T-cell (primary cell): ENCODE results near the gene LMX1B. TPM values are rescaled to one million over a fixed set of nuclear protein-coding genes. Genes with fewer than 3 reads are reported as not detected.
"Not testable (repeated sequence)": the region's sequence is repeated elsewhere in the genome, so short reads cannot be mapped to it uniquely, and the experiment has no call there.

Source experiments
- ATAC-seq, 4 experiments: fragments of 200-7000 bp in 3 of 4; fragments of 150-1000 bp in 1 of 4; cut with Tn5 transposase; replicated peaks in 1 of 4; 1 replicate in 3 of 4; 2 replicates in 1 of 4; pipeline ENCODE4 v1.10.0; 2021; ENCODE audit warnings: moderate library complexity in 3 of 4, mild to moderate bottlenecking in 2 of 4, moderate number of reproducible peaks in 1 of 4
- CTCF ChIA-PET, 2 donors: fragments of 300-600 bp; sonication (Branson Sonifier 250); formaldehyde crosslinking; loops; one replicate each; lab custom pipeline; 2022; ENCODE audit warnings: antibody characterized with exemption in 2 of 2; lab: Charles Lee
- POLR2A ChIA-PET, 2 donors: fragments of 300-600 bp; sonication (Branson Sonifier 250); formaldehyde crosslinking; loops; one replicate each; lab custom pipeline; 2022; ENCODE audit warnings: antibody characterized with exemption in 2 of 2; lab: Charles Lee
- DNase-seq, 35 experiments: peaks; one replicate each; pipeline versions ENCODE4 v3.0.0 to v3.0.0-alpha.2; 2013 to 2023
- H3K27ac ChIP-seq: one replicate; pipeline ENCODE4 v1.5.1; 2013; ENCODE audit warnings: low read length
- H3K27me3 ChIP-seq, 2 experiments: replicated peaks in 1 of 2; 1 replicate in 1 of 2; 2 replicates in 1 of 2; pipeline versions ENCODE4 v1.6.1 to v1.7.0; 2013; ENCODE audit warnings: low read length in 1 of 2, mixed read lengths in 1 of 2; ENCODE audit not compliant: control insufficient read depth in 2 of 2, insufficient read depth in 2 of 2; ENCODE audit errors: extremely low read depth in 1 of 2
- H3K36me3 ChIP-seq, 2 donors: 1 replicate in 1 of 2; 2 replicates in 1 of 2; pipeline versions ENCODE4 v1.6.1 to v1.7.0; 2013; ENCODE audit warnings: low read length in 1 of 2; ENCODE audit not compliant: control insufficient read depth in 2 of 2, insufficient read depth in 1 of 2; ENCODE audit errors: extremely low read depth in 1 of 2
- H3K4me1 ChIP-seq, 2 experiments: 1 replicate in 1 of 2; 2 replicates in 1 of 2; pipeline versions ENCODE4 v1.6.1 to v1.7.0; 2013; ENCODE audit warnings: low read length in 2 of 2, mixed read lengths in 1 of 2; ENCODE audit not compliant: insufficient read depth in 2 of 2, control insufficient read depth in 1 of 2; ENCODE audit errors: extremely low read depth in 1 of 2
- H3K4me3 ChIP-seq, 2 donors: 1 replicate in 1 of 2; 2 replicates in 1 of 2; pipeline versions ENCODE4 v1.5.1 to v1.7.0; 2013; ENCODE audit warnings: mild to moderate bottlenecking in 2 of 2, low read length in 1 of 2, moderate library complexity in 1 of 2; ENCODE audit not compliant: control insufficient read depth in 1 of 2; ENCODE audit errors: extremely low read depth in 1 of 2
- H3K9me3 ChIP-seq: 2 replicates; pipeline ENCODE4 v1.7.0; 2013
- H3K27ac Mint-ChIP-seq, 2 donors: one replicate each; pipeline ENCODE4 v1.8.0; 2020 to 2021; ENCODE audit warnings: mild to moderate bottlenecking in 2 of 2, mixed read lengths in 2 of 2
- H3K27me3 Mint-ChIP-seq, 2 donors: one replicate each; pipeline ENCODE4 v1.8.0; 2021 to 2022; ENCODE audit warnings: mixed read lengths in 2 of 2
- H3K36me3 Mint-ChIP-seq: one replicate; pipeline ENCODE4 v1.8.0; 2021; ENCODE audit warnings: mixed read lengths
- H3K4me1 Mint-ChIP-seq, 3 donors: one replicate each; pipeline ENCODE4 v1.8.0; 2020 to 2022; ENCODE audit warnings: mixed read lengths in 3 of 3, mild to moderate bottlenecking in 1 of 3
- H3K4me3 Mint-ChIP-seq, 3 donors: one replicate each; pipeline ENCODE4 v1.8.0; 2020 to 2022; ENCODE audit warnings: mild to moderate bottlenecking in 3 of 3, mixed read lengths in 3 of 3, moderate library complexity in 3 of 3
- H3K9me3 Mint-ChIP-seq, 3 donors: one replicate each; pipeline ENCODE4 v1.8.0; 2020 to 2022; ENCODE audit warnings: mixed read lengths in 3 of 3
- WGBS: methylation state at CpG from one replicate; pipeline ENCODE4 v1.1.5; 2013; ENCODE audit warnings: missing lambda C conversion rate; ENCODE audit not compliant: insufficient coverage; 5-methylcytosine and 5-hydroxymethylcytosine counted together
- total RNA-seq, 35 experiments: library from RNA in 6 of 35; stranded (reverse) in 6 of 35; fragments of 120-200 nt in 1 of 35; gene quantifications; one replicate each; pipeline versions ENCODE4 v1.2.1 to v1.2.4 and lab custom pipeline; 2013 to 2026

Gene LMX1B
- total RNA-seq, 5 donors from 2014 or later (not counting 1 experiment from before 2014, with no cell fraction given): not detected

DNA sequence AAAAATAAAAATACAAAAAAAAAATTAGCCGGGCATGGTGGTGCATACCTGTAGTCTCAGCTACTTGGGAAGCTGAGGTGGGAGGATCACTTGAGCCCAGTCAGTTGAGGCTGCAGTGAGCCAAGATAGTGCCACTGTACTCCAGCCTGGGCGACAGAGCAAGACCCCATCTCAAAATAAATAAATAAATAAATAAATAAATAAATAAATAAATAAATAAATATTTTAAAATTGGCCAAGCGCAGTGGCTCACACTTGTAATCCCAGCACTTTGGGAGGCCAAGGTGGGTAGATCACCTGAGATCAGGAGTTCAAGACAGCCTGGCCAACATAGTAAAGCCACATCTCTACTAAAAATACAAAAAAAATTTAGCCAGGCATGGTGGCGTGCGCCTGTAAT lies 33.4 kb upstream of the LMX1B start:
- H3K27ac Mint-ChIP-seq, H3K27ac ChIP-seq, POLR2A ChIA-PET, ATAC-seq, H3K4me1 ChIP-seq, DNase-seq, H3K9me3 Mint-ChIP-seq, H3K36me3 Mint-ChIP-seq, H3K4me1 Mint-ChIP-seq, H3K4me3 ChIP-seq, H3K36me3 ChIP-seq, H3K4me3 Mint-ChIP-seq, H3K9me3 ChIP-seq: not testable (repeated sequence)
- peaks cover 3 to 47% of the 10 kb centered on the region in 2 experiments for H3K27me3 ChIP-seq
- WGBS: no CpG with 5 or more reads among the region's 5 CpGs
- CTCF ChIA-PET: interaction anchor here in 1 of 2 donors (0.6 kb wide), 1 partner anchor 1012 kb away, joined by 3 read pairs; no protein-coding TSS in a partner anchor
- peaks cover 35 to 56% of the 10 kb centered on the region in 2 donors for H3K27me3 Mint-ChIP-seq

DNA sequence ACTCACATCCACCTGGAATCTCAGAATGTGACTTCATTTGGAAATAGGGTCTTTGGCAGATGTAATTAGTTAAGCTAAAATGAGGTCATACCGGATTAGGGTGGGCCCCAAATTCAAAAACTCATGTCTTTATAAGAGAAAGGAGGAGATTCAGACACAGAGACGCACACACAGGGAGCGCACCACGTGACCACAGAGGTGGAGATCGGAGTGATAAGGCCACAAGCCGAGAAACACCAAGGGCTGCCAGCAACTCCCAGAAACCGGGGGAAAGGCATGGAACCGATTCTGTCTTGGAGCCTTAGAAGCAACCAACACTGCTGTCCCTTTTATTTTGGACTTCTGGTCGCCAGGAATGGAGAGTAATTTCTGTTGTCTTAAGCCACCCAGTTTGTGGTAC lies 31.8 kb upstream of the LMX1B start:
- Histone ChIP-seq H3K27ac (no peak overlapping the region), H3K4me1 (no peaks in the 10 kb centered on the region), H3K36me3 (no peaks in the 10 kb centered on the region), H3K4me3 (no peak overlapping the region), H3K9me3 (no peaks in the 10 kb centered on the region), H3K27me3 (peaks cover 3 to 61% of the 10 kb centered on the region in 2 experiments)
- Mint-ChIP-seq H3K4me1 (no peaks in the 10 kb centered on the region), H3K9me3 (no peaks in the 10 kb centered on the region), H3K36me3 (no peaks in the 10 kb centered on the region), H3K27ac (no peak overlapping the region), H3K27me3 (peaks cover 50 to 71% of the 10 kb centered on the region in 2 donors), H3K4me3 (no peak overlapping the region)
- CTCF ChIA-PET: no interaction called here
- 40% methylated on average over 6 of the region's 9 CpGs for WGBS
- no peak for ATAC-seq
- POLR2A ChIA-PET: no interaction called here
- no peak for DNase-seq

DNA sequence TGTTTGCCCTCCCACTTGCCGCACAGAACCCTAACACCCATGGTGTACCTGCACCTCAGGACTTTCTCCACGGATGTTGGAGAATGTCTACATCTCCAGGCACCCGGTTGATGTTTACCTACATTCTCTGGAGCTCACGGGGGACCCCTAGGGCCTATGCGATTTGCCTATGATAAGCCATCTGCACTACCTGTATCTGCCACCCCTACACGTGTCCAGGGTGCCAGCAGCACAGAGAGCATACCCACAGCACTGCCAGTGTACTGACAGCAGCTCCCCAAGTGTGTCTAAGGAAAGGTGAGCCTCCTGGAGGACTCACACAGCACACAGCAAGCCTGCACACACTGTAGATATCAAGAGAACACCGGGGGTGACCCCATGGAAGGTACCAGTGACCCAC lies 31.3 kb upstream of the LMX1B start:
- CTCF ChIA-PET: no interaction called here
- DNase-seq (no peak), ATAC-seq (no peak)
- Mint-ChIP-seq H3K9me3 (no peaks in the 10 kb centered on the region), H3K4me1 (no peaks in the 10 kb centered on the region), H3K4me3 (no peak overlapping the region), H3K27ac (no peak overlapping the region), H3K36me3 (no peaks in the 10 kb centered on the region), H3K27me3 (peaks cover 49 to 74% of the 10 kb centered on the region in 2 donors)
- Histone ChIP-seq H3K4me3 (no peak overlapping the region), H3K9me3 (no peaks in the 10 kb centered on the region), H3K27ac (no peak overlapping the region), H3K4me1 (no peaks in the 10 kb centered on the region), H3K36me3 (no peaks in the 10 kb centered on the region), H3K27me3 (peaks cover 3 to 63% of the 10 kb centered on the region in 2 experiments)
- POLR2A ChIA-PET: no interaction called here
- WGBS: 64% methylated on average over 7 of the region's 7 CpGs

DNA sequence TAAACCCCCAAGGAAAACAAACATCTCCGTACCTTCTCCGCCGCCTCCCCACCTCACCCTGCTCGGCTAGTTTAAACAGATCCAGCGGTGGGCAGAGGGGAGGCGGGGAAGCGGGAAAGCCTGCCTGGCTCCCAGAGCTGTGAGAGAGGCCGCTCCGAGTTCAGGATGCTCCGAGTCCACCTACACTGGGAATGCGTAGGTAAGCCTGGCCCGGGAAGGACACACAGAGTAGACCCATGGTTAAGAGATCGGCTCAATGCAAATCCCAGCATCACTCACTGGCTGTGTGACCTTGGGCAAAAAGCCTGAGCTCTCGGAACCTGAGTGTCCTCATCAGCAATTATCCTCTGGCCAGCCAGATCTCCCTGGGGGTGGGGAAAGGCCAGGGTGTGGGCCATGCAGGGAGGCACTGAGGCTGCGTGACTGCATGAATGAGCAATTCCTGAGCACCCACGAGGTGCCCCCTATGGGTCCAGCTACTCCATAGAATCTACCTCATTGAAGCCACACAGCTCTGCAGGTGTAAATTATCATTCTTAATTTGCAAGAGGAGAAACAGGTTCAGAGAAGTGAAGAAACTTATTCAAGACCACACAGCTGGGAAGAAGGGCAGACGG lies 30.5 kb upstream of the LMX1B start:
- no peaks in the 10 kb centered on the region for H3K4me1 Mint-ChIP-seq
- CTCF ChIA-PET: no interaction called here
- Histone ChIP-seq H3K27ac (no peak overlapping the region), H3K27me3 (peaks cover 3 to 65% of the 10 kb centered on the region in 2 experiments), H3K4me3 (no peak overlapping the region), H3K36me3 (no peaks in the 10 kb centered on the region), H3K4me1 (no peaks in the 10 kb centered on the region), H3K9me3 (no peaks in the 10 kb centered on the region)
- H3K36me3 Mint-ChIP-seq: no peaks in the 10 kb centered on the region
- H3K27me3 Mint-ChIP-seq: peaks cover 48 to 74% of the 10 kb centered on the region in 2 donors
- POLR2A ChIA-PET: interaction anchor here in 1 of 2 donors (0.6 kb wide), 1 partner anchor 262 kb away, joined by 4 read pairs; no protein-coding TSS in a partner anchor
- H3K9me3 Mint-ChIP-seq: no peaks in the 10 kb centered on the region
- WGBS: 76% methylated on average over 10 of the region's 17 CpGs
- DNase-seq: no peak
- no peak overlapping the region for H3K4me3 Mint-ChIP-seq
- ATAC-seq: no peak
- H3K27ac Mint-ChIP-seq: no peak overlapping the region

DNA sequence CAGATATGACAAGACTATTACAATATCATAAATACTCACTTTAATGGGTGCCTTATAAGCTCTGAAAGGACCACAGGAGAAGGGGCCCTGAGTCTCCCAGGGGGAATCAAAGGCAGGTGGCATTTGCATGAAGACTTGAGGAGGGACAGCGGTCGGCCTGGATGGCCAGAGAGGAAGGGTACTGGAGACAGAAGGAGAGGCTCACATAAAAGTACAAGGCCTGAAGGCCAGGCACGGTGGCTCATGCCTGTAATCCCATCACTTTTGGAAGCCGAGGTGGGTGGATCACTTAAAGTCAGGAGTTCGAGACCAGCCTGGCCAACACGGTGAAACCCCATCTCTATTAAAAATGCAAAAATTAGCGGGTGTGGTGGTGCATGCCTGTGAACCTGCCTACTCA lies 29.1 kb upstream of the LMX1B start:
- H3K27ac ChIP-seq: no peak overlapping the region
- Mint-ChIP-seq H3K4me1 (no peaks in the 10 kb centered on the region), H3K36me3 (no peaks in the 10 kb centered on the region), H3K4me3 (no peak overlapping the region), H3K27me3 (peaks cover 53 to 74% of the 10 kb centered on the region in 2 donors), H3K9me3 (no peaks in the 10 kb centered on the region), H3K27ac (no peak overlapping the region)
- no peak overlapping the region for H3K4me3 ChIP-seq
- ATAC-seq (no peak), DNase-seq (no peak)
- POLR2A ChIA-PET: interaction anchor here in 1 of 2 donors (0.6 kb wide), 1 partner anchor 718 kb away, joined by 6 read pairs; no protein-coding TSS in a partner anchor
- H3K9me3 ChIP-seq: no peaks in the 10 kb centered on the region
- H3K4me1 ChIP-seq: no peaks in the 10 kb centered on the region
- H3K36me3 ChIP-seq: no peaks in the 10 kb centered on the region
- CTCF ChIA-PET: interaction anchor here in 1 of 2 donors (0.6 kb wide), 2 partner anchors 9 to 966 kb away, joined by 3 to 4 read pairs; no protein-coding TSS in a partner anchor
- H3K27me3 ChIP-seq: peaks cover 5 to 66% of the 10 kb centered on the region in 2 experiments
- WGBS: 85% methylated on average over 4 of the region's 7 CpGs

DNA sequence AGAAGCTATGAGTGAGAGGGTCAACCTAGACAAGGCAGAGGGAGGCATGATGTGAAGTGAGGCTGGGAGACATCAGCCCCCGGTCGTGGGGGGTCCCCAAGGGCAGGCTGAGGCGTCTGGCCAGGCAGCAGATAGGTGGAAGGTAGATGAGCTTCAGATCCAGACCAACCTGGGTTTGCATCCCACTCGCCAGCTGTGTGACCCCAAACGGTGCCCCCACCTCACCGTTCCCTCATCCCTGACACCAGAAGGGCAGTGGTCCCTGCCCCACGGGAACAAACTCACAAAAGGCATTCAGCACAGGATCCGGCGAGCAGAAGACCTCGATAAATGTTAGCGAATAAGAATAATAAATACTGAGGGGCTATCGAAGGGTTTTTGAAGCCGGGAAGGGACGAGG lies 27.5 kb upstream of the LMX1B start:
- DNase-seq (no peak), ATAC-seq (no peak)
- Histone ChIP-seq H3K27me3 (peaks cover 5 to 71% of the 10 kb centered on the region in 2 experiments), H3K4me1 (no peaks in the 10 kb centered on the region), H3K36me3 (no peaks in the 10 kb centered on the region), H3K9me3 (no peaks in the 10 kb centered on the region), H3K27ac (no peak overlapping the region), H3K4me3 (no peak overlapping the region)
- Mint-ChIP-seq H3K27ac (no peak overlapping the region), H3K9me3 (no peaks in the 10 kb centered on the region), H3K27me3 (peaks cover 48 to 79% of the 10 kb centered on the region in 2 donors), H3K36me3 (no peaks in the 10 kb centered on the region), H3K4me1 (no peaks in the 10 kb centered on the region), H3K4me3 (no peak overlapping the region)
- WGBS: 90% methylated on average over 7 of the region's 14 CpGs
- CTCF ChIA-PET: no interaction called here
- POLR2A ChIA-PET: no interaction called here
